SK-N-SH (cell line): ENCODE measurements around the gene HTRA3. TPM values are rescaled to one million over a fixed set of nuclear protein-coding genes. Genes with fewer than 3 reads are reported as not detected.

Source experiments
- CTCF ChIA-PET: fragments of 300-600, 350-600 bp; formaldehyde crosslinking; extraction: SDS; loops from one replicate; lab custom pipeline; 2021; lab: Yijun Ruan, JAX
- POLR2A ChIA-PET: fragments of 350-600 bp; sonication (Branson Sonifier 250); formaldehyde crosslinking; extraction: SDS; loops from one replicate; lab custom pipeline; 2020; ENCODE audit warnings: antibody characterized with exemption, inconsistent platforms; lab: Yijun Ruan, JAX
- DNase-seq: peaks from one replicate; pipeline ENCODE4 v3.0.0; 2012
- H2AFZ ChIP-seq: fragments of 200-600 bp; sonication (generic); 2 replicates; pipeline ENCODE4 v1.8.1; 2016; ENCODE audit warnings: antibody characterized with exemption, mild to moderate bottlenecking, low read depth
- H3F3A ChIP-seq: fragments of 200-600 bp; sonication (generic); replicated peaks from 2 replicates; pipeline ENCODE3; 2016; ENCODE audit warnings: antibody characterized with exemption, mild to moderate bottlenecking; ENCODE audit not compliant: insufficient read depth
- H3K27ac ChIP-seq, 2 experiments: fragments of 200-500 bp in 1 of 2; fragments of 200-600 bp in 1 of 2; sonication (Bioruptor generic) in 1 of 2; sonication (generic), shearing (Covaris generic) in 1 of 2; 2 replicates each; pipeline versions ENCODE4 v1.5.1 to v1.6.1; 2014 to 2016; ENCODE audit warnings: low read depth in 2 of 2, inconsistent platforms in 1 of 2, low read length in 1 of 2, mild to moderate bottlenecking in 1 of 2, mixed read lengths in 1 of 2
- H3K27me3 ChIP-seq: fragments of 200-600 bp; sonication (generic), shearing (Covaris generic); 2 replicates; pipeline ENCODE4 v1.6.1; 2016; ENCODE audit warnings: mixed run types; ENCODE audit not compliant: insufficient read depth
- H3K36me3 ChIP-seq, 2 experiments: fragments of 200-500 bp in 1 of 2; fragments of 200-600 bp in 1 of 2; sonication (Bioruptor generic) in 1 of 2; sonication (generic) in 1 of 2; replicated peaks in 1 of 2; 2 replicates each; pipeline versions ENCODE3 to v1.5.1; 2014 to 2016; ENCODE audit warnings: low read length in 1 of 2, mild to moderate bottlenecking in 1 of 2; ENCODE audit not compliant: insufficient read depth in 2 of 2, control insufficient read depth in 1 of 2
- H3K4me1 ChIP-seq, 2 experiments: fragments of 200-500 bp in 1 of 2; fragments of 200-600 bp in 1 of 2; sonication (Bioruptor generic) in 1 of 2; sonication (generic), shearing (Covaris generic) in 1 of 2; 2 replicates each; pipeline versions ENCODE4 v1.5.1 to v1.6.1; 2014 to 2016; ENCODE audit warnings: low read depth in 1 of 2, low read length in 1 of 2, mixed run types in 1 of 2; ENCODE audit not compliant: insufficient read depth in 2 of 2, control insufficient read depth in 1 of 2
- H3K4me2 ChIP-seq: fragments of 200-600 bp; sonication (generic), shearing (Covaris generic); 2 replicates; pipeline ENCODE4 v1.6.1; 2017; ENCODE audit warnings: mixed run types
- H3K4me3 ChIP-seq, 2 experiments: fragments of 200-500 bp in 1 of 2; fragments of 200-600 bp in 1 of 2; sonication (Bioruptor generic) in 1 of 2; sonication (generic), shearing (Covaris generic) in 1 of 2; 2 replicates each; pipeline versions ENCODE4 v1.5.1 to v1.8.1; 2014 to 2016; ENCODE audit warnings: low read depth in 2 of 2, inconsistent platforms in 1 of 2, low read length in 1 of 2, mild to moderate bottlenecking in 1 of 2, mixed read lengths in 1 of 2, moderate library complexity in 1 of 2
- H3K79me2 ChIP-seq: fragments of 200-600 bp; sonication (generic); 2 replicates; pipeline ENCODE4 v1.8.1; 2017; ENCODE audit warnings: mild to moderate bottlenecking; ENCODE audit not compliant: insufficient read depth
- H3K9ac ChIP-seq: fragments of 200-600 bp; sonication (generic); 2 replicates; pipeline ENCODE4 v1.6.1; 2017; ENCODE audit warnings: mixed run types
- H3K9me2 ChIP-seq: fragments of 200-600 bp; sonication (generic); 2 replicates; pipeline ENCODE4 v1.6.1; 2017; ENCODE audit warnings: mixed run types
- H3K9me3 ChIP-seq: fragments of 200-600 bp; sonication (generic); 2 replicates; pipeline ENCODE4 v1.6.1; 2017; ENCODE audit warnings: mixed run types, mild to moderate bottlenecking, moderate library complexity
- H4K20me1 ChIP-seq: fragments of 200-600 bp; sonication (generic); 2 replicates; pipeline ENCODE4 v1.6.1; 2017; ENCODE audit warnings: mild to moderate bottlenecking, mixed run types; ENCODE audit not compliant: insufficient read depth
- CHD2 ChIP-seq: fragments of 150-350 bp; IDR thresholded peaks from 2 replicates; pipeline ENCODE4 v1.6.1; 2018; ENCODE audit warnings: low read length; ENCODE audit not compliant: partially characterized antibody
- FOSL2 ChIP-seq: IDR thresholded peaks from 2 replicates; pipeline ENCODE4 v1.4.0; 2012; ENCODE audit warnings: low read depth, mild to moderate bottlenecking, moderate library complexity, borderline replicate concordance
- FOXJ3 ChIP-seq: sonication (generic); formaldehyde crosslinking; IDR thresholded peaks from 2 replicates; pipeline ENCODE4 v1.5.1; 2020; ENCODE audit warnings: mild to moderate bottlenecking, missing genetic modification reagents
- GATA2 ChIP-seq: sonication (generic); formaldehyde crosslinking; IDR thresholded peaks from 2 replicates; pipeline ENCODE4 v1.5.0; 2020; ENCODE audit warnings: mild to moderate bottlenecking, missing genetic modification reagents
- JUND ChIP-seq: IDR thresholded peaks from 2 replicates; pipeline ENCODE4 v1.4.0; 2012
- MXI1 ChIP-seq: IDR thresholded peaks from 2 replicates; pipeline ENCODE4 v1.6.1; 2012; ENCODE audit warnings: mild to moderate bottlenecking, low read depth, low read length, improper control_type of control experiment
- NRF1 ChIP-seq: IDR thresholded peaks from 2 replicates; pipeline ENCODE4 v1.6.1; 2012; ENCODE audit warnings: low read depth, mild to moderate bottlenecking, low read length
- RAD21 ChIP-seq: IDR thresholded peaks from 2 replicates; pipeline ENCODE4 v1.6.1; 2012; ENCODE audit warnings: mild to moderate bottlenecking, low read length
- RCOR1 ChIP-seq: fragments of 150-350 bp; IDR thresholded peaks from 2 replicates; pipeline ENCODE4 v1.6.1; 2017; ENCODE audit warnings: antibody characterized with exemption, low read length
- RFX5 ChIP-seq: IDR thresholded peaks from 2 replicates; pipeline ENCODE4 v1.6.1; 2012; ENCODE audit warnings: mild to moderate bottlenecking, improper control_type of control experiment, low read length
- RXRA ChIP-seq: IDR thresholded peaks from 2 replicates; pipeline ENCODE4 v1.4.0; 2012; ENCODE audit warnings: low read depth, mild to moderate bottlenecking, borderline replicate concordance
- SIN3A ChIP-seq: IDR thresholded peaks from 2 replicates; pipeline ENCODE4 v1.6.1; 2012; ENCODE audit warnings: low read depth, mild to moderate bottlenecking, low read length, moderate library complexity, borderline replicate concordance
- TAF1 ChIP-seq: IDR thresholded peaks from 2 replicates; pipeline ENCODE4 v1.6.1; 2012; ENCODE audit warnings: low read depth, mild to moderate bottlenecking, low read length, moderate library complexity, borderline replicate concordance
- TEAD4 ChIP-seq: IDR thresholded peaks from 2 replicates; pipeline ENCODE4 v1.4.0; 2012; ENCODE audit warnings: mild to moderate bottlenecking, borderline replicate concordance; ENCODE audit not compliant: insufficient read depth
- USF2 ChIP-seq: fragments of 150-350 bp; IDR thresholded peaks from 2 replicates; pipeline ENCODE4 v1.6.1; 2017; ENCODE audit warnings: antibody characterized with exemption, low read length, low read depth, borderline replicate concordance
- WGBS: methylation state at CpG from one replicate; pipeline ENCODE4 v1.1.6; 2017; ENCODE audit warnings: low lambda C conversion rate; 5-methylcytosine and 5-hydroxymethylcytosine counted together
- polyA plus RNA-seq, 3 experiments: library from polyadenylated mRNA; depleted of rRNA; stranded (reverse); fragments of >200 nt; gene quantifications; 2 replicates each; pipeline ENCODE4 v1.2.3, GENCODE V29; 2012
- TF ChIP-seq, protein P1 (sequence below): IDR thresholded peaks from 2 replicates; pipeline ENCODE4; 2012
- TF ChIP-seq, protein P2 (sequence below): IDR thresholded peaks from 2 replicates; pipeline ENCODE4 v1.4.0; 2012; ENCODE audit warnings: low read depth, borderline replicate concordance

The HTRA3 gene
- polyA plus RNA-seq, 1 of the 3 experiments (the other 2 are of a cell fraction) = 0.05 TPM

GRCh38 chr4:8336412-8337075 is 67.0 kb downstream of the HTRA3 start (continued):
- TF ChIP-seq CHD2 (no peak), MXI1 (no peak), RAD21 (no peak), GATA2 (CRISPR knock-in tag) (no peak), SIN3A (no peak), JUND (no peak), USF2 (no peak)

- ChIA-PET POLR2A (no interaction called here), CTCF (no interaction called here)
- no peaks in the 10 kb centered on the region for H3K79me2 ChIP-seq
- no peaks in the 10 kb centered on the region for H4K20me1 ChIP-seq
- TF ChIP-seq, protein P1, sequence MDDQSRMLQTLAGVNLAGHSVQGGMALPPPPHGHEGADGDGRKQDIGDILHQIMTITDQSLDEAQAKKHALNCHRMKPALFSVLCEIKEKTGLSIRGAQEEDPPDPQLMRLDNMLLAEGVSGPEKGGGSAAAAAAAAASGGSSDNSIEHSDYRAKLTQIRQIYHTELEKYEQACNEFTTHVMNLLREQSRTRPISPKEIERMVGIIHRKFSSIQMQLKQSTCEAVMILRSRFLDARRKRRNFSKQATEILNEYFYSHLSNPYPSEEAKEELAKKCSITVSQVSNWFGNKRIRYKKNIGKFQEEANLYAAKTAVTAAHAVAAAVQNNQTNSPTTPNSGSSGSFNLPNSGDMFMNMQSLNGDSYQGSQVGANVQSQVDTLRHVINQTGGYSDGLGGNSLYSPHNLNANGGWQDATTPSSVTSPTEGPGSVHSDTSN = no peak
- TF ChIP-seq JUND (no peak), RXRA (no peak), TAF1 (no peak), USF2 (no peak), RFX5 (no peak), MXI1 (no peak), FOXJ3 (CRISPR knock-in tag) (no peak), FOSL2 (no peak), TEAD4 (no peak), NRF1 (no peak), RCOR1 (no peak)
- TF ChIP-seq, protein P2, sequence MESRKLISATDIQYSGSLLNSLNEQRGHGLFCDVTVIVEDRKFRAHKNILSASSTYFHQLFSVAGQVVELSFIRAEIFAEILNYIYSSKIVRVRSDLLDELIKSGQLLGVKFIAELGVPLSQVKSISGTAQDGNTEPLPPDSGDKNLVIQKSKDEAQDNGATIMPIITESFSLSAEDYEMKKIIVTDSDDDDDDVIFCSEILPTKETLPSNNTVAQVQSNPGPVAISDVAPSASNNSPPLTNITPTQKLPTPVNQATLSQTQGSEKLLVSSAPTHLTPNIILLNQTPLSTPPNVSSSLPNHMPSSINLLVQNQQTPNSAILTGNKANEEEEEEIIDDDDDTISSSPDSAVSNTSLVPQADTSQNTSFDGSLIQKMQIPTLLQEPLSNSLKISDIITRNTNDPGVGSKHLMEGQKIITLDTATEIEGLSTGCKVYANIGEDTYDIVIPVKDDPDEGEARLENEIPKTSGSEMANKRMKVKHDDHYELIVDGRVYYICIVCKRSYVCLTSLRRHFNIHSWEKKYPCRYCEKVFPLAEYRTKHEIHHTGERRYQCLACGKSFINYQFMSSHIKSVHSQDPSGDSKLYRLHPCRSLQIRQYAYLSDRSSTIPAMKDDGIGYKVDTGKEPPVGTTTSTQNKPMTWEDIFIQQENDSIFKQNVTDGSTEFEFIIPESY = no peak
- 44% methylated on average over 4 of the region's 4 CpGs for WGBS
- H3K4me1 ChIP-seq = peaks cover 0 to 5% of the 10 kb centered on the region in 2 experiments; a peak in 1 of 4 replicates
- 0 out of 2 replicates have a peak, but pooled peaks cover 4% of the 10 kb centered on the region for H3K9me3 ChIP-seq
- H2AFZ ChIP-seq = no peak overlapping the region
- H3K9me2 ChIP-seq = no peaks in the 10 kb centered on the region
- no peak overlapping the region for H3K9ac ChIP-seq
- H3F3A ChIP-seq = no peaks in the 10 kb centered on the region
- DNase-seq = no peak
- H3K4me2 ChIP-seq = no peak overlapping the region
- H3K36me3 ChIP-seq = no peaks in the 10 kb centered on the region
- no peaks in the 10 kb centered on the region for H3K27me3 ChIP-seq
- H3K27ac ChIP-seq = no peak overlapping the region
- H3K4me3 ChIP-seq = no peak overlapping the region
Measured at GRCh38 chr4:8338351-8338961, 68.9 kb downstream of the HTRA3 start.
